Transverse colon (tissue), 3 donors: ENCODE results near the gene P4HB.

Source experiments
- CTCF ChIP-seq, 5 experiments: fragments of 200-600 bp in 3 of 5; fragments of 450-650 bp in 2 of 5; sonication (generic) in 3 of 5; IDR thresholded peaks; 1 replicate in 2 of 5; 2 replicates in 3 of 5; pipeline ENCODE4 v1.5.1; 2016 to 2017; ENCODE audit warnings: antibody characterized with exemption in 5 of 5, inconsistent platforms in 3 of 5, mild to moderate bottlenecking in 2 of 5, moderate library complexity in 1 of 5
- POLR2A ChIP-seq: fragments of 450-650 bp; IDR thresholded peaks from one replicate; pipeline ENCODE4 v1.6.1; 2016; ENCODE audit warnings: antibody characterized with exemption, mild to moderate bottlenecking, moderate library complexity

DNA sequence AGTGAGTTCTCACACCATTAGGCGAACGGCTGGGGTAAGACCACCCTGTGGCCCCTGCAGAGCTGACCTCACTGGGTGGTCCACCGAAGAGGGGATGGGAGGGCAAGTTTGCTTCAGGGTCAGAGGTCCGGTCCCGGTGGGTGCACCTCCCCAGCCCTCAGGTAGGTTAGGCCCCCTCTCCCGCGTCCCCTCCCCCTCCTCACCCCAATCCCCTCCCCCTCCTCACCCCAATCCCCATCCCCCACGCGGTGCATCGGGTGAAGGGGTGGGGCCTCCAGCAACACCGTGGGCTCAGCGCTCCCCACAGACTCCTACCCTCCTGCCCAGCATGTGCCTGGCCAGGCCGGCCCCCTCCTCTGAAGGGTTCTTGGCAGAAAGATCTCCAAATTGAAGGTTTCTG lies 40.6 kb downstream of the P4HB start:
- no peak for TF ChIP-seq POLR2A
- TF ChIP-seq CTCF (IDR thresholded peaks at IDR 0.05), result no peak
